HepG2 (cell line): ENCODE data around the gene TRMT2A. TPM values are rescaled to one million over a fixed set of nuclear protein-coding genes. Genes with fewer than 3 reads are reported as not detected.

ENCODE experiments used
- EP300 ChIP-seq, 3 experiments: sonication (generic) in 1 of 3; formaldehyde crosslinking in 1 of 3; IDR thresholded peaks; 2 replicates each; pipeline versions ENCODE4 v1.5.1 to v1.6.1; 2011 to 2020; ENCODE audit warnings: low read depth in 2 of 3, low read length in 2 of 3, borderline replicate concordance in 1 of 3, improper control_type of control experiment in 1 of 3, mild to moderate bottlenecking in 1 of 3, missing genetic modification reagents in 1 of 3, moderate library complexity in 1 of 3
- HMG20A ChIP-seq: IDR thresholded peaks from 2 replicates; pipeline ENCODE4 v1.6.1; 2016; ENCODE audit warnings: borderline replicate concordance
- KMT2A ChIP-seq: sonication (generic); formaldehyde crosslinking; IDR thresholded peaks from 2 replicates; pipeline ENCODE4 v1.4.0; 2020; ENCODE audit warnings: missing genetic modification reagents
- MAFF ChIP-seq: IDR thresholded peaks from 2 replicates; pipeline ENCODE4 v1.6.1; 2011; ENCODE audit warnings: low read depth, low read length, improper control_type of control experiment
- MEIS2 ChIP-seq: sonication (generic); formaldehyde crosslinking; IDR thresholded peaks from 2 replicates; pipeline ENCODE4 v1.9.0; 2021; ENCODE audit warnings: mild to moderate bottlenecking, missing genetic modification reagents
- TBX2 ChIP-seq: sonication (generic); formaldehyde crosslinking; IDR thresholded peaks from 2 replicates; pipeline ENCODE4 v1.5.0; 2020; ENCODE audit warnings: missing genetic modification reagents, mild to moderate bottlenecking, borderline replicate concordance
- TMF1 ChIP-seq: sonication (generic); formaldehyde crosslinking; IDR thresholded peaks from 2 replicates; pipeline ENCODE4 v1.8.1; 2022; ENCODE audit warnings: low read depth, missing genetic modification reagents
- ZNF263 ChIP-seq: sonication (generic); formaldehyde crosslinking; IDR thresholded peaks from 2 replicates; pipeline ENCODE4 v1.4.0; 2020; ENCODE audit warnings: missing genetic modification reagents
- ZNF431 ChIP-seq: sonication (generic); formaldehyde crosslinking; IDR thresholded peaks from 2 replicates; pipeline ENCODE4 v1.9.0; 2022; ENCODE audit warnings: missing genetic modification reagents, low read depth, mild to moderate bottlenecking, borderline replicate concordance
- ZNF557 ChIP-seq: sonication (generic); formaldehyde crosslinking; IDR thresholded peaks from 2 replicates; pipeline ENCODE4 v1.4.0; 2020; ENCODE audit warnings: missing genetic modification reagents
- ZNF644 ChIP-seq: IDR thresholded peaks from 2 replicates; pipeline ENCODE4 v1.6.1; 2016; ENCODE audit warnings: low read depth
- polyA plus RNA-seq, 8 experiments: library from polyadenylated mRNA; depleted of rRNA in 3 of 8; stranded (reverse) in 7 of 8; unstranded in 1 of 8; fragments of >200 nt; fragmentation: Illumina TruSeq in 4 of 8; extraction: Trizol in 4 of 8; gene quantifications; 2 replicates each; pipeline versions ENCODE4 v1.2.1 to v1.2.3, GENCODE V29; 2011 to 2016; ENCODE audit warnings: low read depth in 4 of 8, missing spikeins in 1 of 8, mixed read lengths in 1 of 8; ENCODE audit not compliant: insufficient read depth in 1 of 8
- total RNA-seq, 5 experiments: library from RNA; depleted of rRNA; stranded (reverse); fragments of >200 nt; fragmentation: Illumina TruSeq; extraction: Trizol; gene quantifications; 2 replicates each; pipeline ENCODE4 v1.2.3, GENCODE V29; 2016; ENCODE audit warnings: low read depth in 1 of 5
- TF ChIP-seq, protein P1 (sequence below): sonication (generic); formaldehyde crosslinking; IDR thresholded peaks from 2 replicates; pipeline ENCODE4; 2020; ENCODE audit warnings: missing genetic modification reagents, mild to moderate bottlenecking, borderline replicate concordance
- TF ChIP-seq, protein P2 (sequence below): sonication (generic); formaldehyde crosslinking; IDR thresholded peaks from 2 replicates; pipeline ENCODE4 v1.5.1; 2020; ENCODE audit warnings: mild to moderate bottlenecking, missing genetic modification reagents, moderate library complexity
- TF ChIP-seq, protein P3 (sequence below), 2 experiments: fragments of 450-650 bp in 1 of 2; sonication (generic) in 1 of 2; formaldehyde crosslinking; IDR thresholded peaks; 2 replicates each; pipeline versions ENCODE4 v1.5.0 to v1.8.0; 2020 to 2022; ENCODE audit warnings: mild to moderate bottlenecking in 1 of 2, missing genetic modification reagents in 1 of 2
- TF ChIP-seq, protein P4 (sequence below): sonication (generic); formaldehyde crosslinking; IDR thresholded peaks from 2 replicates; pipeline ENCODE4 v1.4.0; 2020; ENCODE audit warnings: missing genetic modification reagents

Gene TRMT2A
- total and polyA plus RNA-seq, 2 of the 13 experiments (the other 11 are each of a cell fraction or from before 2014, with no cell fraction given) = 24.0 to 30.3 TPM

DNA sequence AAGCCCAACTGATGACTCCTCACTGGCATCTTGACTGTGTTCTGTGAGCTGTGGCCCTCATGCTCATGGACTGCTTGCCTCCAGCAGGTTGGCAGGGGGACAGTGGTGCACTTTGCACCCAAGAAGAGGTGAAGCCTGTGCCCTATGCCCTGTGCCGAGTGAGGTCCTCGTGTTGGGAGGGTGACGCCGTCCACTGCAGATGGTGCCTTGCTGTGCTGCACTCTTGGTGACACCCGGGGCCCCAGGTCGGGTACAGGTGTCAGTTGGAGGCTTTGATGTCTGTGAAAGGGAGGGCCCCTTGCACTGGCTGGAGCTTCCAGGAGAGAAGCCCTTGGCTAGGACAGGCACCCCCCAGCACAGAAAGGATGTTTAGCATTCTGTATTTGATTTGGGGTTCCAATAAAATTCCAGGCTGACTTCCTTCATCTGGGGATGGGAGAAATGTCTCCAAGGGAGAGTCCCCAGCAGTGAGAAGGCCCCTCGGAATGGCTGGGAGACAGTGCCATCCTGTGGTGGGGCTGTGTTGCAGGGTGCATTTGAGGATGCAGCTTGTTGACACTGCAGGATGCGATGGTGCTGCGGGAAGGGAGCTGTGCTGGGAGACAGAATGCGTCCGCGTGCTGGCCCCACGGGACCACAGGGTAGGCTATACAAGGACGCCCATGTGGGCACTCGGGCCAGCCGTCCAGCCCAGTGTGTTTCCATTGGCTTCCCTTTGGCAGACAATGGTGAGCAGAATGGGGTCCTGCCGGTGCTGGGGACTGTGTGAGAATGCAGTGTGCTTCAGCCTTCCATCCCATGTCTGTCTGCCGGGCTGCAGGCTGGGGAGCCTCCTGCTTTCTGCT, 12.1 kb upstream of the TRMT2A start (continued):
- TF ChIP-seq, protein P1, sequence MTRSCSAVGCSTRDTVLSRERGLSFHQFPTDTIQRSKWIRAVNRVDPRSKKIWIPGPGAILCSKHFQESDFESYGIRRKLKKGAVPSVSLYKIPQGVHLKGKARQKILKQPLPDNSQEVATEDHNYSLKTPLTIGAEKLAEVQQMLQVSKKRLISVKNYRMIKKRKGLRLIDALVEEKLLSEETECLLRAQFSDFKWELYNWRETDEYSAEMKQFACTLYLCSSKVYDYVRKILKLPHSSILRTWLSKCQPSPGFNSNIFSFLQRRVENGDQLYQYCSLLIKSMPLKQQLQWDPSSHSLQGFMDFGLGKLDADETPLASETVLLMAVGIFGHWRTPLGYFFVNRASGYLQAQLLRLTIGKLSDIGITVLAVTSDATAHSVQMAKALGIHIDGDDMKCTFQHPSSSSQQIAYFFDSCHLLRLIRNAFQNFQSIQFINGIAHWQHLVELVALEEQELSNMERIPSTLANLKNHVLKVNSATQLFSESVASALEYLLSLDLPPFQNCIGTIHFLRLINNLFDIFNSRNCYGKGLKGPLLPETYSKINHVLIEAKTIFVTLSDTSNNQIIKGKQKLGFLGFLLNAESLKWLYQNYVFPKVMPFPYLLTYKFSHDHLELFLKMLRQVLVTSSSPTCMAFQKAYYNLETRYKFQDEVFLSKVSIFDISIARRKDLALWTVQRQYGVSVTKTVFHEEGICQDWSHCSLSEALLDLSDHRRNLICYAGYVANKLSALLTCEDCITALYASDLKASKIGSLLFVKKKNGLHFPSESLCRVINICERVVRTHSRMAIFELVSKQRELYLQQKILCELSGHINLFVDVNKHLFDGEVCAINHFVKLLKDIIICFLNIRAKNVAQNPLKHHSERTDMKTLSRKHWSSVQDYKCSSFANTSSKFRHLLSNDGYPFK (CRISPR knock-in tag) = no peak
- no peak for TF ChIP-seq ZNF263
- no peak; the same call in 1 of the 2 replicates for TF ChIP-seq ZNF557 (CRISPR knock-in tag)
- TF ChIP-seq TBX2 (CRISPR knock-in tag) = 0 out of 2 replicates have a peak, but pooled peaks have one; percentile 8
- no peak; the same call in 1 of the 2 replicates for TF ChIP-seq ZNF644 (CRISPR knock-in tag)
- TF ChIP-seq, protein P2, sequence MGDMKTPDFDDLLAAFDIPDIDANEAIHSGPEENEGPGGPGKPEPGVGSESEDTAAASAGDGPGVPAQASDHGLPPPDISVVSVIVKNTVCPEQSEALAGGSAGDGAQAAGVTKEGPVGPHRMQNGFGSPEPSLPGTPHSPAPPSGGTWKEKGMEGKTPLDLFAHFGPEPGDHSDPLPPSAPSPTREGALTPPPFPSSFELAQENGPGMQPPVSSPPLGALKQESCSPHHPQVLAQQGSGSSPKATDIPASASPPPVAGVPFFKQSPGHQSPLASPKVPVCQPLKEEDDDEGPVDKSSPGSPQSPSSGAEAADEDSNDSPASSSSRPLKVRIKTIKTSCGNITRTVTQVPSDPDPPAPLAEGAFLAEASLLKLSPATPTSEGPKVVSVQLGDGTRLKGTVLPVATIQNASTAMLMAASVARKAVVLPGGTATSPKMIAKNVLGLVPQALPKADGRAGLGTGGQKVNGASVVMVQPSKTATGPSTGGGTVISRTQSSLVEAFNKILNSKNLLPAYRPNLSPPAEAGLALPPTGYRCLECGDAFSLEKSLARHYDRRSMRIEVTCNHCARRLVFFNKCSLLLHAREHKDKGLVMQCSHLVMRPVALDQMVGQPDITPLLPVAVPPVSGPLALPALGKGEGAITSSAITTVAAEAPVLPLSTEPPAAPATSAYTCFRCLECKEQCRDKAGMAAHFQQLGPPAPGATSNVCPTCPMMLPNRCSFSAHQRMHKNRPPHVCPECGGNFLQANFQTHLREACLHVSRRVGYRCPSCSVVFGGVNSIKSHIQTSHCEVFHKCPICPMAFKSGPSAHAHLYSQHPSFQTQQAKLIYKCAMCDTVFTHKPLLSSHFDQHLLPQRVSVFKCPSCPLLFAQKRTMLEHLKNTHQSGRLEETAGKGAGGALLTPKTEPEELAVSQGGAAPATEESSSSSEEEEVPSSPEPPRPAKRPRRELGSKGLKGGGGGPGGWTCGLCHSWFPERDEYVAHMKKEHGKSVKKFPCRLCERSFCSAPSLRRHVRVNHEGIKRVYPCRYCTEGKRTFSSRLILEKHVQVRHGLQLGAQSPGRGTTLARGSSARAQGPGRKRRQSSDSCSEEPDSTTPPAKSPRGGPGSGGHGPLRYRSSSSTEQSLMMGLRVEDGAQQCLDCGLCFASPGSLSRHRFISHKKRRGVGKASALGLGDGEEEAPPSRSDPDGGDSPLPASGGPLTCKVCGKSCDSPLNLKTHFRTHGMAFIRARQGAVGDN = peak; percentile 72
- TF ChIP-seq TMF1 (CRISPR knock-in tag) = no peak
- no peak for TF ChIP-seq KMT2A
- TF ChIP-seq, protein P3, sequence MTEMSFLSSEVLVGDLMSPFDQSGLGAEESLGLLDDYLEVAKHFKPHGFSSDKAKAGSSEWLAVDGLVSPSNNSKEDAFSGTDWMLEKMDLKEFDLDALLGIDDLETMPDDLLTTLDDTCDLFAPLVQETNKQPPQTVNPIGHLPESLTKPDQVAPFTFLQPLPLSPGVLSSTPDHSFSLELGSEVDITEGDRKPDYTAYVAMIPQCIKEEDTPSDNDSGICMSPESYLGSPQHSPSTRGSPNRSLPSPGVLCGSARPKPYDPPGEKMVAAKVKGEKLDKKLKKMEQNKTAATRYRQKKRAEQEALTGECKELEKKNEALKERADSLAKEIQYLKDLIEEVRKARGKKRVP (CRISPR knock-in tag; IDR thresholded peaks at IDR 0.05) = no peak
- TF ChIP-seq MAFF = no peak
- TF ChIP-seq HMG20A (CRISPR knock-in tag) = peak; percentile 38; the same call in 1 of the 2 replicates
- peak in 1 of 2 experiments; percentile 72; a peak in 3 of 4 replicates for TF ChIP-seq EP300 (IDR thresholded peaks at IDR 0.05; ENCODE audit: low read depth in 2 of 2, low read length in 2 of 2)
- no peak for TF ChIP-seq EP300 (CRISPR knock-in tag; IDR thresholded peaks at IDR 0.05; ENCODE audit: borderline replicate concordance)
- TF ChIP-seq, protein P4, sequence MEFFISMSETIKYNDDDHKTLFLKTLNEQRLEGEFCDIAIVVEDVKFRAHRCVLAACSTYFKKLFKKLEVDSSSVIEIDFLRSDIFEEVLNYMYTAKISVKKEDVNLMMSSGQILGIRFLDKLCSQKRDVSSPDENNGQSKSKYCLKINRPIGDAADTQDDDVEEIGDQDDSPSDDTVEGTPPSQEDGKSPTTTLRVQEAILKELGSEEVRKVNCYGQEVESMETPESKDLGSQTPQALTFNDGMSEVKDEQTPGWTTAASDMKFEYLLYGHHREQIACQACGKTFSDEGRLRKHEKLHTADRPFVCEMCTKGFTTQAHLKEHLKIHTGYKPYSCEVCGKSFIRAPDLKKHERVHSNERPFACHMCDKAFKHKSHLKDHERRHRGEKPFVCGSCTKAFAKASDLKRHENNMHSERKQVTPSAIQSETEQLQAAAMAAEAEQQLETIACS (CRISPR knock-in tag) = no peak
- no peak for TF ChIP-seq MEIS2 (CRISPR knock-in tag)
- no peak for TF ChIP-seq ZNF431 (CRISPR knock-in tag)
